ENCODE results near the gene LIME1. TPM values are rescaled to one million over a fixed set of nuclear protein-coding genes. Genes with fewer than 3 reads are reported as not detected.
A peak's percentile ranks its signal among the peaks of the same experiment; 100 is the strongest.
"Not testable (repeated sequence)": the region's sequence is repeated elsewhere in the genome, so short reads cannot be mapped to it uniquely, and the experiment has no call there.

The LIME1 gene
- total RNA-seq, 1 experiment from 2014 or later = 2.4 TPM

DNA sequence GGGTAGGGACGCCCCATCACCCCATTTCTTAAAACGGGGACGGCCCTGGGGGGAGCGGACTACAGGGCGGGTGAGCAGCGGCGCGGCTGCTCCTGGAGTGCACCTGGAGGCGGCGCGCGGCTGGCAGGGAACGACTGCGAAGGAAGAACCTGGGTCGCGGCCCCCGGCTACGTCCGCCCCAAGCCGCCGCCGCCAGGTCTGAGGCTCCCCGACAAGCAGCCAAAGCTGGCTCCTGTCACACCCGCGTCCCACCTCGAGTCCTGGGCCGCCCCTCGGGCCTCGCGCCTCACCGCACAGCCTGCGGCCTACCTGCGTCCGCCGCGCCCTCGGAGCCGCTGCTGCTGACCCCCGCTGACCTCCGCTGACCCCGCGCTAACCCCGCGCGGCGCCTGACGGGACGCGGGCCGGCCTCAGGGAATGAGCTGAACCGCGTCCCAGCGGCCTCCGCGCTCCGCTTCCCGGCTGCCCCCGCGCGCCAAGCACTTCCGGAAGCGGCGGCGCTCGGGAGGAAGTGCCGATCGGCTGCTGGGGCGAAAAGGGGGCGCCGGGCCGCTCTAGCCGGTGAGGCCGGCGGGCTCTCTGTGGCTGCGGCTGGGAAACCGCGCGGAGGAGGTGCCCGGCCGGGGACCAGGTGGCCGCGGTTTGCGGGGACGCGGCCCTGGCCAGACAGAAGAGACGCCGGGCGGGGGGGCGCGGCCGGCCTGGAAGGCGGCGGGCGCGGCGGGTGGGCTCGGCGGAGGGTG is 28.7 kb upstream of the LIME1 start, which contains the start of the genes ARFRP1 and ZGPAT:
TSS of gene ARFRP1 (minus strand) at position 419 of the 743 bp plus-strand sequence. CDS start 885 bp downstream, outside the sequence.
TSS of gene ZGPAT (plus strand) at position 482 of the 743 bp plus-strand sequence. CDS start 542 bp downstream, outside the sequence.
- DNase-seq (ENCODE audit: low read depth) = peak; percentile 88

- no peak for DNase-seq (ENCODE audit: low read depth)
Observed at GRCh38 chr20:63708301-63709148, 27.9 kb upstream of the LIME1 start.

DNA sequence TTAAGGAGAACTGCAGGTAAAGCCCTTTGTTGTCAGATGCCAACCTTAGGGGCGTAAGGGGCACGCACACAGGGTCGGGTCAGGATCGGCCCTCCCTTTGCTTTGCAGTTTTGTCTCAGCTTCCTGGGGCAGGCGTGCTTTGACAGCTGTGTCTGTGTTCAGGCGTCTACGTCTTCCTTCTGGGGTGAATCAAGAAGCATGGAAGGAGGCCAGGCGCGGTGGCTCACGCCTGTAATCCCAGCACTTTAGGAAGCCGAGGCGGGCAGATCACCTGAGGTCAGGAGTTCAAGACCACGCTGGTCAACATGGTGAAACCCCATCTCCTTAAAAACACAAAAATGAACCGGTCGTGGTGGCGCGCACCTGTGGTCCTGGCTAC is 27.3 kb upstream of the LIME1 start:
- DNase-seq (ENCODE audit: low read depth) = no peak

DNA sequence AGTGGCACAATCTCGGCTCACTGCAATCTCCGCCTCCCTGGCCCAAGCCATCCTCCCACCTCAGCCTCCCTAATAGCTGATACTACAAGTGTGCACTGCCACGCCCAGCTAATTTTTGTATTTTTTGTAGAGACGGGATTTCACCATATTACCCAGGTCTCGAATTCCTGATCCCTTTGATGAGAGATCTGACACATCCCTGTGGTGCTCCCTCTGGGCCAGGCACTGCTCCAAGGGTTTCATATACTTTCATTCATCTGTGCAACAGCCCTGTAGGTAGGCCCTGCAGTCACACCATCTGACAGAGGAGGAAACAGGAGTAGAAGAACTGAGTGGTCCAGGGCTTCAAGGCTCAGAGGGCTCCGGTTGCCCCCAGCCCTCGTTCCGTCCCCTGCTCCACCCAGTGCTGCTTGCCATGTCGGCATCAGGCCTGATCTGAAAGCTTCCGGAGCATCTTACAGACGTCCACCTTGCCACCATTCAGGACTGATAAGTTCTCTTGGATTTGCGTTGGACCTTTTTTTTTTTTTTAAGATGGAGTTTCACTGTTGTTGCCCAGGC is 25.3 kb upstream of the LIME1 start:
- DNase-seq (ENCODE audit: low read depth) = no peak

GRCh38 chr20:63712191-63712590 is 24.3 kb upstream of the LIME1 start:
- DNase-seq (ENCODE audit: low read depth) = no peak

DNA sequence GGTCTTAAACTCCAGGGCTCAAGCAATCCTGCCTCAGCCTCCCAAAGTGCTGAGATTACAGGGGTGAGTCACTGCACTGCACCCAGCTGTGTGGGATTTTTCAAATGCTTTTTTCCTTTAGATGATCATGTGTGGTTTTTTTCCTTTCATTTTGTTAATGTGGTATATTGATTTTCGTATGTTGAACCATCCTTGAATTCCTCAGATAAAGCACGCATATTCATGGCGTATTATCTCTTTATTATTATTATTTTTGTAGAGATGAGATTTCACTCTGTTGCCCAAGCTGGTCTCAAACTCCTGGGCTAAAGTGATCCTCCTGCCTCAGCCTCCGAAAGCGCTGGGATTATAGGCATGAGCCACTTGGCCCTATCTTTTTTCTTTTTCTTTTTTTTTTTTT is 21.6 kb upstream of the LIME1 start:
- DNase-seq (ENCODE audit: low read depth) = no peak

DNA sequence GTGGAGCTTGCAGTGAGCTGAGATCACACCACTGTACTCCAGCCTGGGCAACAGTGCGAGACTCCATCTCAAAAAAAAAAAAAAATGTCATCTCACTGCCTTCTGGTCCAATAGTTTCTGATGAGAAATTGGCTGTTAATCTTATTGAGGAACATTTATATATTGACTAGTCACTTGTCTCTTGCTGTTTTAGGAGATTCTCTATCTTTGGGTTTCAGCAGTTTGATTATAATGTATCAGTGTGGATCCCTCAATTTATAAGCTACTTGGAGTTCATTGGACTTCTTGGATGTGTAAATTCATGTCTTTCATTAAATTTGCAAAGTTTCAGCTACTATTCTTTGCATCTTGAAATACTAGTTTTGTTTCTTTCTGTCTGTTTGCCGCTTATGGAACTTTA is 17.5 kb upstream of the LIME1 start:
- DNase-seq (ENCODE audit: low read depth) = no peak

DNA sequence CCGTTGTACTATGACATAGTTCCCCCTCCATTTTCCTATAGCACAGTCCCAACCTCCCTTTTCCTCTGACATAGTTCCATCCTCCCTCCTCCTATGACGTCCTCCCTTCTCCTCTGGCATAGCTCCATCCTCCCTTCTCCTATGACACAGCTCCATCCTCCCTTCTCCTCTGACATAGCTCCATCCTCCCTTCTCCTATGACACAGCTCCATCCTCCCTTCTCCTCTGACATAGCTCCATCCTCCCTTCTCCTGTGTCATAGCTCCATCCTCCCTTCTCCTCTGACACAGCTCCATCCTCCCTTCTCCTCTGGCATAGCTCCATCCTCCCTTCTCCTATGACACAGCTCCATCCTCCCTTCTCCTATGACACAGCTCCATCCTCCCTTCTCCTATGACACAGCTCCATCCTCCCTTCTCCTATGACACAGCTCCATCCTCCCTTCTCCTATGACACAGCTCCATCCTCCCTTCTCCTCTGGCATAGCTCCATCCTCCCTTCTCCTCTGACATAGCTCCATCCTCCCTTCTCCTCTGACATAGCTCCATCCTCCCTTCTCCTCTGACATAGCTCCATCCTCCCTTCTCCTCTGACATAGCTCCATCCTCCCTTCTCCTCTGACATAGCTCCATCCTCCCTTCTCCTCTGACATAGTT is 13.4 kb upstream of the LIME1 start:
- DNase-seq (ENCODE audit: low read depth) = not testable (repeated sequence)

GRCh38 chr20:63730189-63730733 is 6.2 kb upstream of the LIME1 start:
- DNase-seq (ENCODE audit: low read depth) = not testable (repeated sequence)

DNA sequence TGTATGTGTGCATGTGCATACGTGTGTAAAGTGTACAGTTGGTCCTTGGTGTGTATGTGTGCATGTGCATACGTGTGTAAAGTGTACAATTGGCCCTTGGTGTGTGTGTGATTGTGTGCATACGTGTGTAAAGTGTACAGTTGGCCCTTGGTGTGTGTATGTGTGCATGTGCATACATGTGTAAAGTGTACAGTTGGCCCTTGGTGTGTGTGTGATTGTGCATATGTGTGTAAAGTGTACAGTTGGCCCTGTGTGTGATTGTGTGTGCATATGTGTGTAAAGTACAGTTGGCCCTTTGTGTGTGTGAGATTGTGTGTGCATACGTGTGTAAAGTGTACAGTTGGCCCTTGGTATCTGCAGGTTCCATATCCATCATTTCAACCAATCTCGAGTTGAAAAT is 5.1 kb upstream of the LIME1 start:
- DNase-seq (ENCODE audit: low read depth) = no peak

- no peak for DNase-seq (ENCODE audit: low read depth)
Observed at GRCh38 chr20:63732118-63733095, 4.1 kb upstream of the LIME1 start.

DNA sequence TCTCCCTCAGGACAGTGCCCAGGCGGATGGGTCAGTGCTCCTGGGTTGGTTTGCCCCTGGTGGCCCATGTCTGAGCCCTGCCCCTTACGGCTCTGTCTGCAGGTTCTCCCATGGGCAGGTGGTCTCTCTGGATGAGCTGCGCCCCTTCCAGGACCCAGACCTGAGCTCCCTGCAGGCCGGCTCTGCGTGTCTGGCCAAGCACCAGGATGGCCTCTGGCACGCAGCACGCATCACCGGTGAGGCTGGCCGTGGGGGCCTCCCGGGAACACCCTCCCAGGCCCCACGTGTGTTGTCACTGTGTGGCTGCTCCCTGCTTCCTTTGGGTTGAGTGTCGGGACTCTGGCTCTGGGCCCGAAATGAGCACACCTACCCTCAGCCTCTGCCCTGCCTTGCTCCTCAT is 3.3 kb upstream of the LIME1 start:
- no peak for DNase-seq (ENCODE audit: low read depth)

- no peak for DNase-seq (ENCODE audit: low read depth)
Observed at GRCh38 chr20:63733579-63734081, 2.8 kb upstream of the LIME1 start.

GRCh38 chr20:63734111-63734945 is 2.1 kb upstream of the LIME1 start:
- DNase-seq (ENCODE audit: low read depth) = no peak

DNA sequence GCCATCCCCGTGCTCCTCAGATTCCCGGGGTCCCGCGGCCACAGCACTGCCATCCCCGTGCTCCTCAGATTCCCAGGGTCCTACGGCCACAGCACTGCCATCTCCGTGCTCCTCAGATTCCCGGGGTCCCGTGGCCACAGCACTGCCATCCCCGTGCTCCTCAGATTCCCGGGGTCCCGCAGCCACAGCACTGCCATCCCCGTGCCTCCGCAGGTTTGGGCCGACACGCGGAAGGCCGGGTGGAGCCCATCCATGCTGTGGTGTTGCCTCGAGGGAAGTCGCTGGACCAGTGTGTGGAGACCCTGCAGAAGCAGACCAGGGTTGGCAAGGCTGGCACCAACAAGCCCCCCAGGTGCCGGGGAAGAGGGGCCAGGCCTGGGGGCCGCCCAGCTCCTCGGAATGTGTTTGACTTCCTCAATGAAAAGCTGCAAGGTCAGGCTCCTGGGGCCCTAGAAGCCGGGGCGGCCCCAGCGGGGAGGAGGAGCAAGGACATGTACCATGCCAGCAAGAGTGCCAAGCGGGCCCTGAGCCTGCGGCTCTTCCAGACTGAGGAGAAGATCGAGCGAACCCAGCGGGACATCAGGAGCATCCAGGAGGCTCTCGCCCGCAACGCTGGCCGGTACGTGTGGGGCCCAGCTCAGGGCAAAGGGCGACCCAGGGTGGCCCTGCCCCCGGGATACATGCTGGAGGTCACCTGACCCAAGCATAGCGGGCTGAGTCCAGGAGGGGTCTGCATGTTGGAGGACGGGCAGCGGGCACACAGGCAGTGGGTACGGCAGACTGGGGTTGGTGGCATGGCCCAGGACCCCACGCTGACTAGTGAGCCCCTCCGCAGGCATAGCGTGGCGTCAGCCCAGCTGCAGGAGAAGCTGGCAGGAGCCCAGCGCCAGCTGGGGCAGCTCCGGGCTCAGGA is 1.3 kb upstream of the LIME1 start:
- DNase-seq (ENCODE audit: low read depth) = no peak

GRCh38 chr20:63736893-63737694 is 630 bp downstream of the LIME1 start:
- DNase-seq (ENCODE audit: low read depth) = no peak

GRCh38 chr20:63737695-63737944 is 1.2 kb downstream of the LIME1 start:
- no peak for DNase-seq (ENCODE audit: low read depth)
